Activated CD4-positive, alpha-beta T cell treated with anti-CD3 and anti-CD28 coated beads, Interleukin-2, amount 10 ng/mL, durations not matched to agents 24 days and 14 days (primary cell): ENCODE results near the gene RAPGEF2. TPM values are rescaled to one million over a fixed set of nuclear protein-coding genes. Genes with fewer than 3 reads are reported as not detected.

Experiments
- DNase-seq: peaks from one replicate; pipeline ENCODE4 v3.0.0; 2022
- H3K27ac Mint-ChIP-seq: one replicate; pipeline ENCODE4 v1.8.0; 2022; ENCODE audit warnings: mild to moderate bottlenecking, mixed read lengths
- H3K27me3 Mint-ChIP-seq: one replicate; pipeline ENCODE4 v1.8.0; 2022; ENCODE audit warnings: mixed read lengths
- H3K36me3 Mint-ChIP-seq: one replicate; pipeline ENCODE4 v1.8.0; 2022; ENCODE audit warnings: low read depth, mild to moderate bottlenecking, mixed read lengths
- H3K4me1 Mint-ChIP-seq: one replicate; pipeline ENCODE4 v1.8.0; 2021; ENCODE audit warnings: mixed read lengths
- H3K4me3 Mint-ChIP-seq: one replicate; pipeline ENCODE4 v1.8.0; 2022; ENCODE audit warnings: mild to moderate bottlenecking, moderate library complexity, mixed read lengths
- H3K9me3 Mint-ChIP-seq: one replicate; pipeline ENCODE4 v1.8.0; 2021; ENCODE audit warnings: mixed read lengths
- intact Hi-C: fragments of 100-400 bp; cut with micrococcal nuclease; formaldehyde crosslinking; loops from one replicate; pipeline ENCODE4 v1.15.1; 2023
- total RNA-seq: library from RNA; stranded (reverse); gene quantifications from 2 replicates; pipeline ENCODE4 v1.2.3, GENCODE V29; 2022

RAPGEF2 gene
- total RNA-seq, 1 donor from 2014 or later: 27.1 TPM

- no peak for DNase-seq
- no peaks in the 10 kb centered on the region for H3K27me3 Mint-ChIP-seq
- no peak overlapping the region for H3K27ac Mint-ChIP-seq
- no peak overlapping the region for H3K4me3 Mint-ChIP-seq
- no peaks in the 10 kb centered on the region for H3K9me3 Mint-ChIP-seq
- H3K36me3 Mint-ChIP-seq: peaks cover 2% of the 10 kb centered on the region
- H3K4me1 Mint-ChIP-seq: no peaks in the 10 kb centered on the region
- intact Hi-C loops: no loop called here
Measured at GRCh38 chr4:159268607-159269006, 165.7 kb downstream of the RAPGEF2 start.

- H3K36me3 Mint-ChIP-seq: peaks cover 2% of the 10 kb centered on the region
- H3K4me3 Mint-ChIP-seq: no peak overlapping the region
- no peak for DNase-seq
- H3K27ac Mint-ChIP-seq: no peak overlapping the region
- intact Hi-C loops: no loop called here
- H3K4me1 Mint-ChIP-seq: no peaks in the 10 kb centered on the region
- no peaks in the 10 kb centered on the region for H3K9me3 Mint-ChIP-seq
- H3K27me3 Mint-ChIP-seq: no peaks in the 10 kb centered on the region
Measured at GRCh38 chr4:159269116-159269515, 166.2 kb downstream of the RAPGEF2 start.

GRCh38 chr4:159269956-159270355, 167.1 kb downstream of the RAPGEF2 start:
- H3K27ac Mint-ChIP-seq: no peak overlapping the region
- intact Hi-C loops: no loop called here
- H3K4me3 Mint-ChIP-seq: no peak overlapping the region
- DNase-seq: no peak
- H3K9me3 Mint-ChIP-seq: no peaks in the 10 kb centered on the region
- no peaks in the 10 kb centered on the region for H3K4me1 Mint-ChIP-seq
- peaks cover 2% of the 10 kb centered on the region for H3K36me3 Mint-ChIP-seq
- H3K27me3 Mint-ChIP-seq: no peaks in the 10 kb centered on the region

DNA sequence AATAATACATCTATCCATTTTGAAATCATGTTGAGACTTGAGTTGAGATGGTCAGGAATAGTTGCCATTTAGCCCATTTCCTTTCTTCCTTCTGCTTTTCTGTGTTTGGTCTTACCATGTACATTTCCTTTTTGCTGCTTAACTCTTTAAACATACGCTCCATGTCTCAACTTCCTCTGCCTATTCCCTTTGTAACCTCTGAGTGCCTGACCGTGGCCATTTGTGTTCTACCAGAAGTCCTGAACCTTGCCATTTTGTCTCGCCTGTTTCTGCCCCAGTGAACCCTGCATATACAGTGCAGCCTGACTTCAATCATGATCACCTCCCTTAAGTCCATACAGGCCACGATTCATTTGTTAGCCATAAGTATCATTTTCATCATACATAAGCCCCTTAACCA, 169.0 kb downstream of the RAPGEF2 start:
- no peak overlapping the region for H3K4me3 Mint-ChIP-seq
- H3K27me3 Mint-ChIP-seq: no peaks in the 10 kb centered on the region
- H3K36me3 Mint-ChIP-seq: peaks cover 2% of the 10 kb centered on the region
- no peaks in the 10 kb centered on the region for H3K9me3 Mint-ChIP-seq
- no peak overlapping the region for H3K27ac Mint-ChIP-seq
- no peaks in the 10 kb centered on the region for H3K4me1 Mint-ChIP-seq
- DNase-seq: no peak
- intact Hi-C loops: no loop called here

DNA sequence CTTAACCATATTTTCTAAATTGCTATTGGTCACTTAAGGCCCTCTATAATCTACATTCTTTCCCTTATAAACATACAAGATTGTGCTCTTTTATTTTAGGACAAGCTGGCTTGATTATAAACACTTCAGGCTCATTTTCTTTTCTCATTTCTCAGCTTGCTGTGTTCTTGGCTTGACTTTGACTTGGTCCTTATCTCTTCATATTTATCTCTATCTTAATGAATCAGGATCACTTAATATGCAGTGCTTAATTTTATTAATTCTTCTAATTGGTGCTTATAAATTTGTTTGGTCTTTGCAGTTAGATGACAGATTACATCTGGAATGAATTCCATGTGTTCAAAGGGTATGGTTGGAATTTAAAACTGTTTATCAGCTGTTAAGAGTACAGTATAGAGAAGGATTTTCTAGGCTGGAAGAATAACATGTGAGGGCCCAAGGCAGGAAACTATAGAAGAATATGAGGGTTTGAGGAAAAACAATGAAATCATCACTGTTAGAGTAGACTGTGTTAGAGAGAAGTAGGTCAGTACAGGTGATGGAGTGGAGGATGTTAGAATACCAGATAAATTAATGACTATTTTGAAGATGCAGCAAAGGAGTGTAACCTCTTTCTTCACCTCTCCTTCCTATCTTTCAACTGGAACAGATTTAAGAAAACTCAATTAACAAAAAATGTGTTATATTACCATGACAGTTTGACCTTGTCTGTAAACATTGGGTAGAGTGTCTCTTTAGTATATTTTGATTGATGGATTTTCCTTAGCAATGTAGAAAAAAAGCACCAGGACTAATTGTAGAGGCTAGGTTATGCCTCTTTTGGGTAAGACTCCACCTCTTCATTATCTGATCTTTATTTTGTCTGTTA, 169.6 kb downstream of the RAPGEF2 start:
- H3K36me3 Mint-ChIP-seq: peaks cover 4% of the 10 kb centered on the region
- intact Hi-C loops: no loop called here

DNA sequence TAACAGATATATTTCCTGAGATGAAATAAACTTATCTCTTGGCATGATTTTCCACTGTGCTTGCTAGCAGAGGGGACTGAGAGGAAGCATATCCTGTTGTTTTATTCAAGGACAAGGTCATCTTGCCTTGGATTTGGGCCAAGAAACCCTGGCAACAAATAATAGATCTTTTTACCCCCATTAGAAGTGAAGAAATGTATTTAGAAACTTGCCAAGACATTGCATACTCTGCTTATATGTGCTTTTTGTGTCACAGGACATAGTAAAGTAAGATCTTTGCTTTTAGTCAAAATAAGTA, 170.2 kb downstream of the RAPGEF2 start:
- H3K9me3 Mint-ChIP-seq: no peaks in the 10 kb centered on the region
- H3K27me3 Mint-ChIP-seq: no peaks in the 10 kb centered on the region
- DNase-seq: no peak
- H3K27ac Mint-ChIP-seq: no peak overlapping the region
- no peak overlapping the region for H3K4me3 Mint-ChIP-seq
- H3K4me1 Mint-ChIP-seq: no peaks in the 10 kb centered on the region
- H3K36me3 Mint-ChIP-seq: peaks cover 8% of the 10 kb centered on the region
- intact Hi-C loops: no loop called here

More for the DNA sequence above, 169.6 kb downstream of the RAPGEF2 start:
- Mint-ChIP-seq H3K9me3 (no peaks in the 10 kb centered on the region), H3K27ac (no peak overlapping the region), H3K4me3 (no peak overlapping the region), H3K4me1 (no peaks in the 10 kb centered on the region), H3K27me3 (no peaks in the 10 kb centered on the region)
- DNase-seq: no peak

- no peaks in the 10 kb centered on the region for H3K4me1 Mint-ChIP-seq
- no peak for DNase-seq
- intact Hi-C loops: no loop called here
- H3K4me3 Mint-ChIP-seq: no peak overlapping the region
- H3K36me3 Mint-ChIP-seq: peaks cover 8% of the 10 kb centered on the region
- no peaks in the 10 kb centered on the region for H3K9me3 Mint-ChIP-seq
- H3K27me3 Mint-ChIP-seq: no peaks in the 10 kb centered on the region
- H3K27ac Mint-ChIP-seq: no peak overlapping the region
Measured at GRCh38 chr4:159273841-159274240, 171.0 kb downstream of the RAPGEF2 start.

DNA sequence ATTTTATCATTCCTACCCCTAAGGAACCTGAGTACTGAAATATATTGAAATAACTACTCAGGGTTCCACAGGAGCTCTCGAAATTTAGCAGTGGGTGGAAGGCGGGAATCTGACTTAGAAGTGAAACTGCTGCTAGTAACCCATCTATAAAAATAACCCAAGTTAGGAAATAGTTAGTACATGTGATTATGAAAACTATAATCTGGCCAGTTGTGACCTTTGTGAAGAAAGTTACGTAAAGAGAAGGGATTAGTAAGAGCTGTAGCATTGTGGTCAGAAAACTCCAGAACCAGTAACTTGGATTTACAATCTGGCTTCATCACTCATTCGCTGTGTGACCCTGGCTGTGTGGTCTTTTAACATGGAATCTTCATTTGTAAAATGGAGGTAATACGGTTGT, 175.5 kb downstream of the RAPGEF2 start:
- intact Hi-C loops: no loop called here

DNA sequence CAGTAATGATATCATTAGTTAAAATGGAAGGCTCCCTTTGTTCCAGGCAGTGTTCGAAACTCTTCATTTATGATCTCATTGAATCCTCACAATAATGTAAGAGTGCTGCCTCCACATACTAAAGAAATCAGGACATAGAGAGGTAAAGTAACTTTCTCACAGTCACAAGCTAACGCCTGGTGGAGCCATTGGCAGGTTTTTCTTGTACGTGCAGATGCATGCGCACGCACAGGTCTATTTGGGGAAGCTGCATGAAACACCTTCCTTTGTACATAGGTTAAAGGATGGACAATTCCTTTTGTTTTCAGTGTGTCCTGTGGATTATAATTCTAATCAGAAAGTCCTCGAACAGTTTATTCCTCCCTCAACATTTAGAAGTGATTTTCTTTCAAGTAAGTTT, 176.2 kb downstream of the RAPGEF2 start:
- Mint-ChIP-seq H3K27ac (no peak overlapping the region), H3K9me3 (no peaks in the 10 kb centered on the region), H3K4me3 (no peak overlapping the region), H3K36me3 (peaks cover 8% of the 10 kb centered on the region), H3K4me1 (no peaks in the 10 kb centered on the region), H3K27me3 (no peaks in the 10 kb centered on the region)
- no peak for DNase-seq
- intact Hi-C loops: no loop called here

More for the DNA sequence above, 175.5 kb downstream of the RAPGEF2 start:
- Mint-ChIP-seq H3K36me3 (peaks cover 8% of the 10 kb centered on the region), H3K9me3 (no peaks in the 10 kb centered on the region), H3K27me3 (no peaks in the 10 kb centered on the region), H3K4me1 (no peaks in the 10 kb centered on the region), H3K27ac (no peak overlapping the region), H3K4me3 (no peak overlapping the region)
- no peak for DNase-seq

DNA sequence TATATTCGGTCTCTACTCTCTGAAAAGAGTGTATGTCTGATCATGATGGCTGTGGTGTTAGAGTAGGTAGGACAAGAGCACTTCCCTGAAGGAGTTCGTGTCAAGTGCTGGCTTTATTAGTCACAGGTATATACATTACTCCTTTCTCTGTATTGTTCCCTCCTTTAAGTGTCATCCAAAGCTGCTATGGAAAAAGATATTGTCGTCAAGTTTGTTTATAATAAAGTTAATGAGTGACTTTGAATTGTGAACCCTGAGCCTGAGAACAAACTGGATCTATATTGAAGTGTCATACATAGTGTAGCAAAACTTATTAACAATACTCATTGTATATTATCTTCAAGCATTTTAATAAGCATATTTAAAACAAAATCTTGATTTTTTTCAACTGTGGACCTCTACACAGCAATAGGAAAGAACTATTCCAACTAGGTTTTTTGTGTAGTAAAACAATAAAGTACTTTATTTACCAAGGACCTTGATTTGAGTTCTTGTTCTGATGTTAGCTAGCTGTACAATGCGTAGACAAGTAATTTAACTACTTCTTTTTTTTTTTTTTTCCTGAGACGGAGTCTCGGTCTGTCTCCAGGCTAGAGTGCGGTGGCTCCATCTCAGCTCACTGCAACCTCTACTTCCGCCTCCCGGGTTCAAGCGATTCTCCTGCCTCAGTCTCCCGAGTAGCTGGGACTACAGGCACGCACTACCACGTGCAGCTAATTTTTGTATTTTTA, 177.7 kb downstream of the RAPGEF2 start:
- intact Hi-C loops: no loop called here
- Mint-ChIP-seq H3K27me3 (no peaks in the 10 kb centered on the region), H3K36me3 (peaks cover 8% of the 10 kb centered on the region), H3K4me1 (no peaks in the 10 kb centered on the region), H3K9me3 (no peaks in the 10 kb centered on the region), H3K4me3 (no peak overlapping the region), H3K27ac (no peak overlapping the region)
- no peak for DNase-seq

- H3K27me3 Mint-ChIP-seq: no peaks in the 10 kb centered on the region
Measured at GRCh38 chr4:159281771-159282170, 178.9 kb downstream of the RAPGEF2 start.

GRCh38 chr4:159282329-159282728, 179.4 kb downstream of the RAPGEF2 start:
- H3K9me3 Mint-ChIP-seq: no peaks in the 10 kb centered on the region
- no peaks in the 10 kb centered on the region for H3K4me1 Mint-ChIP-seq
- DNase-seq: no peak
- H3K4me3 Mint-ChIP-seq: no peak overlapping the region
- peaks cover 8% of the 10 kb centered on the region for H3K36me3 Mint-ChIP-seq
- no peaks in the 10 kb centered on the region for H3K27me3 Mint-ChIP-seq
- H3K27ac Mint-ChIP-seq: no peak overlapping the region
- intact Hi-C loops: no loop called here

More at GRCh38 chr4:159281771-159282170, 178.9 kb downstream of the RAPGEF2 start:
- intact Hi-C loops: no loop called here
- DNase-seq: no peak
- H3K36me3 Mint-ChIP-seq: peaks cover 8% of the 10 kb centered on the region
- H3K9me3 Mint-ChIP-seq: no peaks in the 10 kb centered on the region
- H3K4me3 Mint-ChIP-seq: no peak overlapping the region
- no peak overlapping the region for H3K27ac Mint-ChIP-seq
- H3K4me1 Mint-ChIP-seq: no peaks in the 10 kb centered on the region

GRCh38 chr4:159282944-159283343, 180.1 kb downstream of the RAPGEF2 start:
- DNase-seq: no peak
- H3K27me3 Mint-ChIP-seq: no peaks in the 10 kb centered on the region
- H3K9me3 Mint-ChIP-seq: no peaks in the 10 kb centered on the region
- no peak overlapping the region for H3K27ac Mint-ChIP-seq
- no peaks in the 10 kb centered on the region for H3K4me1 Mint-ChIP-seq
- peaks cover 2% of the 10 kb centered on the region for H3K36me3 Mint-ChIP-seq
- H3K4me3 Mint-ChIP-seq: no peak overlapping the region
- intact Hi-C loops: no loop called here

DNA sequence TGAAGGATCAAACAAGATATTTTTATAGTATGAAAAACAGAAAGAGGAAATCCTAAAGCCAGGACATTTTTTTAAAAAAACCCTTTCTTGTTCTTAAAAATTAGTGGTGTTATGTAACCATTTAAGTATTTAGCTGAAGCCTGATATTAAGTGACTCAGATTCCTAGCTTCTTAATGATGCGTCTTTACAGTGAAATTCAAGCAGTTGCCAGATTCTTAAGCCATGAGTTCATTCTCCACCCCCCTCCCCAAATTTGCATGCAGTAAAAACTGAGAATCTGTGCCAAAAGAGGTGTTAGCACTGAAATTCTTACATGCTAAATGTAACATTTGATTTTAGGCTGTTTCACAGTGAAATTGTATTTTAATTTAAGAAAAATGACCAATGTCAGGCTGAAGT, 180.8 kb downstream of the RAPGEF2 start:
- H3K27ac Mint-ChIP-seq: no peak overlapping the region
- H3K36me3 Mint-ChIP-seq: peaks cover 2% of the 10 kb centered on the region
- H3K4me1 Mint-ChIP-seq: peaks cover 4% of the 10 kb centered on the region
- no peaks in the 10 kb centered on the region for H3K9me3 Mint-ChIP-seq
- H3K27me3 Mint-ChIP-seq: no peaks in the 10 kb centered on the region
- intact Hi-C loops: no loop called here
- H3K4me3 Mint-ChIP-seq: no peak overlapping the region
- no peak for DNase-seq
